GM18505 (cell line): ENCODE data around the gene RSRC1.

Experiments used
- ATAC-seq: cut with Tn5 transposase; IDR thresholded peaks from one replicate; pipeline ENCODE4 v1.9.1; 2021; ENCODE audit not compliant: unreplicated experiment
- POLR2A ChIP-seq: IDR thresholded peaks from 4 replicates; pipeline ENCODE4 v1.6.1; 2011; ENCODE audit warnings: borderline replicate concordance; ENCODE audit not compliant: insufficient read depth, insufficient read length; ENCODE audit errors: extremely low read depth

Gene RSRC1

DNA sequence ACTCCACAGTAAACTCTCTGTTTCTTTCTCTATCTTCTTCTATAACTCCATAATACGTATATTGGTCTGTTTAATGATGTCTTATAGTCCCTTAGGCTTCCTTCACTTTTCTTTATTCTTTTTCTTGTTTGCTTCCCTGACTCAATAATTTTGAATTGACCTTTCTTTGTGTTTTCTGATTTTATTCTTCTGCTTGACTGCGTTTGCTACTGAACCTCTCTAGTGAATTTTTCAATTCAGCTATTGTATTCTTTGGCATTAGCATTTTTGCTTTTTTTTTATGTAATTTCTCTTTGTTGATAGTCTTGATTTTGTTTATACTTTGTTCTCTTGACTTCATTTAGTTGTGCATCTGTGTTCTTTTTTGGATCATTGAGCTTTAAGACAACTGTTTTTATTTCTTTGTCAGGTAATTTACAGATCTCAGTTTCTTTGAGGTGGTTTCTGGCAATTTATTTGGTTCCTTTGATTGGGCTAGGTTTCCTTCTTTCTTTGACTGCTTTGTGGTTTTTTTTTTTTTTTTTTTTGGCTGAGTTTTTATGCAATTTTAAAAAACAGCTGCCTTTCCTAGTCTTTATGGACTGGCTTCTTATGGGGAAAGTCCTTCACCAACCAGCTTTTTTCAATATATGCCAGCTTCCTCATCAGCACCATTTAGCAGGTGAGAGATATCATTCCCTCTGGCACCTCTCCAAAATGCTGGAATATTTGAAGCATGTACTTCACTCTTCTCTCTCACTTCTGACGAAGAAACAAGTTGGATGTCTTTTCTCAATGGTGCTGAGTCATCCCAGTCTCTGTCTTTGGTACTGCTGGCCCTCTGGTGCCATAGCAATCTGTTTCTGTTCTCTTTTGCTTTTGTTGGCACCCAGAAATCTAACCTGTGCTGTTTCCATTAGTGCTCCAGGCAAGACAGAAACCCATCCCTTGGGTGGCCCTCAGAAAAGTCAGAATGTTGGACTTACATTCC is 17.6 kb downstream of the RSRC1 start:
- no peak for ATAC-seq
- TF ChIP-seq POLR2A = no peak

DNA sequence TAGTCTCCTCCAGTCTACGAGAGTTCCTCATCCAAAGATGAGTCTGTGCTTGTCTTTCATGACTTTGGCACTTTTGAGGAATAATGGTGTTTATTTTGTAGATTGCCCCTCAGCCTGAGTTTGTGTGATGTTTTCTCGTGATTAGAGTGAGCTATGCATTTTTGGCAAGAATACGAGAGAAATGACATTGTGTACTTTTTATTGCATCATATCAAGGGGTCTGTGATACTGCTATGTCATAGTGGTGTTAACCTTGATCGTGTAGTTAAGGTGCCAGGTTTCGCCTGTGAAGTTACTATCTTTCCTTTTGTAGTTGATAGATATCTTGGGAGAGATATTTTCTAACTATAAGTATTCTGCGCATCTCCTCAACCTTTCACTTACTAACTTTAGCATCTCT is 18.9 kb downstream of the RSRC1 start:
- ATAC-seq = no peak
- no peak for TF ChIP-seq POLR2A

DNA sequence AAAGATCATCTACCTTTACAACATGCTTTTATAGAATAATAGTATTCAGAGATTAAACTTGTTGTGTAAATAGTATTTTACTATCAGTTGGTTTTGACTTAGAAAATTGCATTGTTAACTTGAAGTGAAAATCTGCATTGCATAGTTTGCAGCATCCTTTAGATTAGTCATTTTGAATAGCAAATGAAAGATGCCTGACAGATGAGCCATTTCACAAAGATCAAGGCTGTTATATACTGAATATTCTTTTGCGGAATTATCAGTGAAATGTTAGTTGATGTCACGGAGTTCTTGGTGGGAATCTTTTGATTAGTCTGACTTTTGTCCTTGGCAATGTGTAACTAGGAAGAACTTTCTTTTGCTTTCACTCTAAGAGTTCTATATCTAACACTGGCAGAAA is 24.5 kb downstream of the RSRC1 start:
- no peak for TF ChIP-seq POLR2A
- ATAC-seq = no peak

DNA sequence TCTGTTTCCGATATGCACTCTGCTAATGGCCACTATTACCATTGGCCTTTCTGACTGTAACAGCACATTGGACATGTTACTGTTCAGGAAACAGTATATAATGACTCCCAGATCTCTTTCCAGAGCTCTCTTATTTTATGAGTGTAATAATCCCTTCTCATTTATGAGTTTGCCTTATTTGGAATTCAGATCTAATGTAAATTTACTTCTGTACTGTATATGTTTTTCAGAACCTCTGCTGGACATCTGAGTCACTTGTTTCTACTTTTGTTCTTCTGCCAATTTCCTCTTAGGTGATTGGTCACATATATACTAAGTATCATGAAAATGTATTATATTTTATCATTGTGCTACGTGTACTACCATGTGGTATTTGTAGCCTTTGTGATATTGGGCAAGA is 30.5 kb downstream of the RSRC1 start:
- ATAC-seq = no peak
- TF ChIP-seq POLR2A = no peak

DNA sequence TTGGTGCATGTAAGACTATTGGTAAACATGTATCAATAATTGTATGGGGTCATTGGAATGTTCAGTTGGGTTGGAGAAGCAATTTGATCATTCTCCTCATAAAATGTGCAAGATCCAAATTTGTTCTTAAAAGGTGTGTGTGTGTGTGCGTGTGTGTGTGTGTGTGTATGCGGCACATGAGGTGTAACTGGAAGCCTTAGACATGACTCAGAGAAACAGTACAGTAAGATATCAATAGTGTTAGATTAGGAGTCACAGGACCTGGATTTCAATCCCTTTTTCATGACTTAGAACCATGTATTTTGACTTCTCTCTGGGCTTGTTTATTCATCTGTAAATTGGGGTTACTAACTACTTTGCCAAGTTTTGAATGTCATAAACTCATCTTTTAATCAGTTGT is 38.3 kb downstream of the RSRC1 start:
- no peak for TF ChIP-seq POLR2A
- no peak for ATAC-seq

DNA sequence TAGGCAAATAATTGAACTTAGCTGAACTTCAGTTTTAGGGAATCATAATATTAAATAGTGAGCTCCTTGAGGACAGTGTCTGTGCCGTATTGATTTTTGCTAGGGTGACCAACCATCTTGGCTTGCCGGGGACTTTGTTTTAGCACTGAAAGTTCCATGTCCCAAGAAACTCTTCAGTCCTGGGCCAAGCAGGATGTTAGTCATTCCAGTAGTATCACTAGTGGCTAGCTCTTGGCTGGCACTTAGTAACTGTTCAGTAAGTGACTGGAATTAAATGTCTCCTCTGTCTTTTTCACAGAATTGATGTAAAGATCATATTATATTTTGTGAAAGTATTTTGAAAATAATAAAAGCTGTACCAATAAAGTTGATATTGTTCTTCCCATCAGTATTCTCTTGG is 42.3 kb downstream of the RSRC1 start:
- TF ChIP-seq POLR2A = no peak
- ATAC-seq = no peak

DNA sequence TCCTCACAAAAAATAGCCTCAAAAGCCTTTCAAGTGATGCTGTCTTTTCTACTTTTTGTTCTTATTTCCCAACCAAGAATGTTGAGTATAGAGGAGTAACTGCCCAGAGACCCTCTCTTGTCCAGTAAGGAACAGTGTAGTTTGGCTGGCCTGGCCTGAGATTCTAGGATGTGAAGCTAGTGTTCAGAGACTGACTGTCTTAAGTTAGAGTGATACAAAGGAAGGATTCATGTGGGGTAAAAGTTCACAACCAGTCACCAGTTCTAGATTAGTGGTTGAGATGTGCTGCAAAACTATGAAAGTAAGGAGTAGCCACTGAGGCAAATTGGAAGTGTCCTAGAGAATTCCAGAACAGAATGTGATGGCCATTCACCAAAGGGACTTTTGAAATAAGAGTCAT is 49.1 kb downstream of the RSRC1 start:
- ATAC-seq = no peak
- TF ChIP-seq POLR2A = no peak

DNA sequence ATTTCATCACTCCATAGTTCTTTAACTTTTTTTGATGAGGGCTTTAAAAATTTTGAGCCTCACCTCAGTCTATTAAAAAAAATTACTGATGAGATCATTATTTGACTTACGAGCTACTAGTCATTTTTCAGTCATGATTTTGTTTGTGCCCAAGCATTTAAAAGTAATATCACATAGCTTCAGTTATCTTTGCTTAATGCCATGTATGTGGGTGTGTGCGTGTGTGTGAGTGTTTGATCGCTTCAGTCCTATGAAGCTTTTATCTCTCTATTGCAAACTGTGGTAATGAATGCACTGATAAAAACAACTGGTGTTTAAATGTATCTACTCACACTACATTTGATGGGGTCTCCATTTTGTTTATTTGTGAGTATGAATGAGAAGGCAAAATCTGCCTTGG is 49.8 kb downstream of the RSRC1 start:
- ATAC-seq = no peak
- TF ChIP-seq POLR2A = no peak

DNA sequence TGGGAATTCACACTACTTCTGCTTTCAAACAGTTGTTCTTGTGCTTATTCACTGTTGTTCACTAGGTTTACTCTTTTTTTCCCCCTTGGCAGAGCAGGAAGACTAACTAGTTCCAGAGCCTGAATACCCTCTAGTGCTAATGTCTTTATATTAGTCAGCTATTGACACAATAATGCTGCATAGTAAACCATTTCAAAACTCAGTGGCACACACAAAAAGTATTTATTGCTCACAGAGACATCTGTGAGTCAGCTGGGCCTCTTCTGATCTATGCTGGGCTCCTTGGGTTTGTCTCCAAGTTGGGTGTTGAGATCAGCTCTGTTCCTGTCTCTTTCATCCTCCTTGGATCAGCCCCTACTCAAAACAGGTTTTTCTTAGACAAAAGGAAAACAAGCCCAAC is 51.1 kb downstream of the RSRC1 start:
- no peak for ATAC-seq
- no peak for TF ChIP-seq POLR2A

DNA sequence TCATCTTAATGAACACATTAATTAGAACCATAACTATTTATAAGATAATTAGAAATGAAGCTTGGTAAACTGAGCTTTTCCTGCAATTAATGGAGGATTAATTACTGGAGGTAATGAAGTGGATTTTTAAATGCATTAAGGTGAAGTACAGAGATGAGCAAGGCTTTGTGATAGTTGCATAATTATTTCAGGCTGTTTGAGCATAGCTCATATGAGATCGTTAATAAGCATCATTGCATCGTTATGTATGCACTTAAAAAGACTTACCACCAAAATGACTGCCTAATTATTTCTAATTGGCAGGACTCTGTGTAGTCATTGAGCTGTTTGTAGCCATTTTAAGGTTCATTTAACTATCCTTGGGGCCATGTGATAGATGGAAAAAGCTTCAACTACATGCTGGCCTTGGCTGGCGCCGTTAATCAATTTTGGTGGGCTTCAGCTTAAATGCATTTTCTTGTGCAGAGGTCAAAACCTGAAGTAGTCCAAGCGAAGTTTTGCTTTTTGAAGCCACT is 55.3 kb downstream of the RSRC1 start:
- TF ChIP-seq POLR2A = no peak
- no peak for ATAC-seq

DNA sequence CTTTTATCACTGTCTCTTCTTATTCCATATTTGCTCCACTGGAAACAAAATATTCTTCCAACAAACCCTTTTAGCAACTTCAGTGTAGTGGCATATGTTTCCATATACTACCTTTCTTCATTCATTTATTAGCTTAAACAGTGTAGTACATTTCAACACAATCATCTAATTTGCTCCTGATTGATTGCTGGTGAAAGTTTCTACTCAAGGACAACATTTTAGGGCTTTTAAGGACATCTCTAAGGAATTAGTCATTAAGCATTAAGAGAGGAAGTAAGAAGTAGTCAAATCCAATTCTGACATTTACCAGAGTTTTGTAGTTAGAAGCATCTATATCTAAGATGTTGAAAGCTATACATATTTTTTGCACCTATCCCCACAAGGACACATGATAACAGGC is 55.8 kb downstream of the RSRC1 start:
- no peak for TF ChIP-seq POLR2A
- ATAC-seq = no peak

DNA sequence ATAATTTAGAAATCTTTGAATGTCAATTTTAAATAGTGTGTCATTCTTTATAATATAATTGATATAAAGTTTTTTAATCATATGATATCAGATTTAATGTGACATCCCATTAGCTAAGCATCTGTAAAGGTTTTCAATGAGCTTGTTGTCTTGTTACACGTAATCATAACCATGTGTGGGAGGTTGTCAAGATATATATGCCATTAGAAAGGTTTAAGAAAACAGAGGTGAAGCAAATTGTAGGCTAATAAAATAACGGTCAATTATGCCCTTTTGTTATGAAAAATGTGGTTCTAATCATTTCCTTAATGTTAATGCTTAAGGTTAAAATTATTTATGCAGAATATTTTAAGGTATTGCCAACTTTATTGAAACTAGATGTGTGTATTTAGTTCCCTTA is 56.3 kb downstream of the RSRC1 start:
- no peak for ATAC-seq
- TF ChIP-seq POLR2A = no peak

DNA sequence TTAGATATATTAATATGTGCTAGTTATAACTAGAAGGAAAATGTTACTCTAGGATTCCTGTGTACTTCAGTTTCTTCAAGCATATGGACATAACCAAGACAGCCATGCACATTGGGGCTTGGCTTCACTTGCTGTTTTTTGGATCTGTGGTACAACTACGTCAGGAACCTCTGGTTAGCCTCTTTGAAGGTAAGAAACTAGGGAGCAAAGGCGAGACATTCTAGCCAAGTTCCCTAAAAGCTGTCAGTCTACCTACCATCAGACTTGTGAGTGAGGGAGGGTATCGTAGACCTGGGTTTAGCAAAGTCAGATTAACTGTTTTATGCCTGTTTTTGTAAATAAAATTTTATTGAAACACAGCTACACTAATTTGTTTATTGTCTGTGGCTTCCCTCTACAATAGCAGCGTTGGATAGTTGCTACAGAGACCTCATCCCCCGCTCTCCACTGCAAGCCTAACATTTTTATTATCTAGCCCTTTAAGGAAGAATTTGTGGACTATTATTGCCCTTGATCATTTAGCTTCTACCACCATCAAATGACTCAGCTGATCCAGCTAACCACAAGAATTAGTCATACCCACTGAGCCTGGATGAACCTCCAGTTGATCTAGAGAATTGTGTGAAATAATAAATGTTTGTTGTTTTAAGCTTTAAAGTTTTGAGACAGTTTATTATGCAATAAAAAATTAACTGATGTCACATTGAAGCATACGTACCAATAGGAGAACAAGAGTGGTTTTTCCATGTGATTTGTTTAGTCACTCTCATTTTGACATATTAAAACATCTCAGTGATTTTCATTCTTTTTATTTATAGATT is 58.1 kb downstream of the RSRC1 start:
- TF ChIP-seq POLR2A = no peak
- no peak for ATAC-seq
